HG03064 (cell line): ENCODE data around the gene TSHZ3.

Experiments
- ATAC-seq: cut with Tn5 transposase; IDR thresholded peaks from one replicate; pipeline ENCODE4 v1.9.1; 2021; ENCODE audit warnings: low read depth; ENCODE audit not compliant: unreplicated experiment

Gene TSHZ3

GRCh38 chr19:31338069-31338776 is 11.0 kb downstream of the TSHZ3 start:
- no peak for ATAC-seq

DNA sequence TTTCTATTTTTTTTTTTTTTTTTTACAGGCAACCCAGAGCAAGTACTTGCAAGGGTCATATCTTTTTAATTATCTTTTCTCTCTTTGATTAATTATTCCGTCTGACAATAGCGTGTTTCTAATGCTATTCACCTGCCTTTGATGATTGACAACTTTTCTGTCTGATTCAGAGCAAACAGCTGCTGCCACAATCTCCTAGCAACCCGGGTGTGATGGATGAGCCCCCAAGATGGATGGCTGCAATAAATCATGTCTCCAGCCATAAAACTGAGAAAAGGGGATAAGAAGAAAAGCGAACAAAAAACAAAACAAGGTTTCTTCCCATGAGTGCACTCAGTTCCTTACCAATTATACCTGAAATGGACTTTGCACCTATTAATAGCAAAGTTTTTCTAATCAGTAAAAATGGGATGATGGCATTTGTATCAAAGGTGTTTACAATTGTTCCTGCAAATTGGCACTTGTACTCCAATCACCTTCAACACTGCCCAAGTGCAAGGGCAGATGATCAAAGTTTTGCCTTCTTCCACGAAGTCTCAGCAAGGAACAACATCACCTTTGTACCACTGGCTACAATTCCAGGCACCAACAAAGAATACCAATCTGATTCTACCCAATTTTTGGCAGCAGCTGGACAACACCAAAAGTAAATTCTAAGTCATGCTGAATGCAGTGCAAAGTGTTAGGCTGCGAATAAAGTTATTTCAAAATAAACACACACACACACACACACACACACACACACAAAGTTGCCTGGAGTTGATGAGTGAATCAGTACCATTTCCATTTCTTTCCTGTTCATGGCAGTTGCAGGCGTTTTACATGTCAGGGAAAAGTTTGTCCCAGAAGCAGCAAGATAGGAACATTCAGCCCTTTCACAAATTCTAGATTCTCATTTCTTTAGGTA is 12.0 kb downstream of the TSHZ3 start:
- ATAC-seq, result no peak

DNA sequence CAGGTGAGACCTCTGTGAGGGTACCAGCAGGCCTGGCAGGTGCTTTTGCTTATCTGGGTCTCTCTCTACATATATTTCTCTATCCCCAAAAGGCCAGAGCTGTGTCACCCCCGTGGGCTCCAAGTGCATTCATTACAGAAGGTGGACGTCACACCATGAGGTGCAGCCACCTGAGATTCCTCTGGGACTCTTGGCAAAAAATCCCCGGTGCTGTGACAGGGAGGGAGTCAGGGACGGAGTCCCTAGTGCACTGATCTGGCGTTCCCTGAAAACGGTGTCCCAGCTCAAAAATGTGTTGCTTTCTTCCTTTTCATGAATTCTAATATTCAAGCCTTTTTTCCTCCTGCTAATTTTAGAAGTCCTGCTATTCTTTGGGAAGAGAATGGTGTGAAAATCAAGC is 13.5 kb downstream of the TSHZ3 start:
- no peak for ATAC-seq

DNA sequence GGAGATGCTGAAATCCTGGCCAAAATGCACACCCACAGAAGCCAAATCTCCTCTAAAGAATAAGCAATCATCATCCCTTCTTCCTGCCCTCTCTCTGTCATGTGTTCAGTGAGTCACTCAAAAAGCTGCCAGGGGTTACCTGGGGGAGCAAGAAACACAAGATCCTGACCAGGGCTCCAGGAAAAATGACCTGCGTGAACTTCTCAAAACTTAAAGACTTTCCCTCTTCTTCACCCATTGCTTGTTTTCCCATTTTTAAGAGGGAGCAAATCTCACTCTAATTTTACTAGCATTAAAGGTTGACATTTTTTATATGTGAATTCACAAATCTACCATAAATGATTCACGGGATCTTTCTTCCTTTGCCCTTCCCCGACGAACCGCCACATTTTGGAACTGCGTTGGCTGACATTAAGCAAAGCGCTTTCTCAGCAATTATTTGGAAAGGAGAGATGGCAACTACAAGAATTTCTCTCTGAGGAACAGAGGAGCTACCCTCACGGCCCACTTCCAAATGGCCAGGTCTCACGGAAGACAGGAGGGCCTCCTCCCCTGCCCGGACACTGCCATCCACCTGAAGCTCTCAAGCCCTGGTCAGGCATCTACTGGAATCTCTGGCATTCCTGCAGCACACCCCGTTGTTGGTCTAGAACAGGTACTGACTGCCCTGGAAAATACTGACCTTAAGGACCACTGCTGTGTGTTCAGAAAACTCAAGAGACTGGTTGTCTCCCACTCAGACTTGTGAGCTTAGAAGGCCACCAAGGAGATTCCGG is 14.2 kb downstream of the TSHZ3 start:
- ATAC-seq, result no peak

DNA sequence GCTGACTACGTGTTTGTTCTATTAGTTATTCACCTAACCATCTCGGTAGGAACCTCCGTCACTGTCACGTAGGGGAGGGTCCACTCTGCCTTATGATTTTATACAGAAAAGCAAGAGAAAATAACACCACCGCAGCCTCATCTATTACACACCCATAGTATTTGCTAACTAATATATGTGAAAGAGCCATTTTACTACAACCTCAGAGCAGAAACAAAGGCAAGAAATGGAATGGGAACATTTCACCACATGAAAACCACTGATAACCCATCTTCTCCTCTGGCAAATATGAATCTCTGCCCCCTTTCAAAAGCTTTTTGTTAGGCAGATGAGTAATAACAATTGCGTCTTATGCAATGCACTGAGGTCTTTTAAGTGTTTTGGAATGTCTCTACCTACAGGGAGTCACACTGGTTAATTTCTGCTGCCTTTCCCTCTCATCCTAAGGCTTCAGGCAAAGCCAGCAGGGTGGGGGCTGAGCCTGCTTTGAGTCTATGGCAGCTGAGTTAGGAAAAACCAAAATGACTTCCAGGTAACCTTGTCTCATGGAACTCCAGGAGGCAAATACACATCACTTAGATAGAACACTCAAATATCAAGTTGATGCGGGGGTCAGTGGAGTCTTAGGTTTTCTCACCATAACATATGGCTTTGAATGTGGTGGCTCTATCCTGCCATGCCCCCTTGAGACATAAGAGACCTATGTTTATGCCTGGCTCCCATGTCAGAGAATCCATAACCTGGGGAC is 15.0 kb downstream of the TSHZ3 start:
- no peak for ATAC-seq

DNA sequence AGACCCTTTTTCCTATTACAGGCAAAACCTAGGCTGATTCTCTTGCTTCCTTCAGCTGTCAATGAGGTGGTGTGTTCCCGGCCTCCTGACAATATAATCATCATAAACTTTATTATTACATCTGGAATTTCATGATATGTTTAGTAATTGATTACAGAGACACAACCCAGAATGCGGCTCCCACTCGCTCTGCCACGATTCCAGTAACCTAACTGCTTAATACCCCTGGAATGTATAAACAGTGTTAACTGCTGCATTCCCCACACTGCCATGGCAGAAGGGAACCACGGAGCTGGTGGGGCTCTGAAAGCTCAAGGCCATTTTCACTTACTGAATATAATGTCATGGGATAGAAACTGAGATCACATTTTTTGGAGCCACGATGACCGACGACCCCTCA is 17.1 kb downstream of the TSHZ3 start:
- no peak for ATAC-seq

DNA sequence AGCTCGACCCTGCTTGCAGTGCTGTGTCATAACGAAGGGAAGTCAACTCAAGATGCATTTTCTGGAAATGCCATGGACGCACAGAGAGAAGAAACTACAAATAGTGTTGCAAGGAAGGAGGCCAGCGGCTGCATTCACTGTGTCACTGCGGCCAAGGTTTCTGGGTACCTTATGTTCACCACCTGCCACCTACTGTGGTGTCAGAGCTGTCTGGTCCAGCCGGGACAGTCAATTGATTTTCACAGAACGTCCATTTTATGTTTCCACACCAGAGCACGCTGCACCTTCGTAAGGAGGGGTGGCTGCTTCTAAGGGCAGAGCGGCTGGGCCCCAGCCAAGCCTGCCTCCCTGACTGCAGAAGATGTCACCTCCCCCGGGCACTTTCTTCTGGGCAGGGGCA is 17.7 kb downstream of the TSHZ3 start:
- no peak for ATAC-seq

- no peak for ATAC-seq
These were observed 18.5 kb downstream of the TSHZ3 start for GRCh38 chr19:31330761-31331160.

DNA sequence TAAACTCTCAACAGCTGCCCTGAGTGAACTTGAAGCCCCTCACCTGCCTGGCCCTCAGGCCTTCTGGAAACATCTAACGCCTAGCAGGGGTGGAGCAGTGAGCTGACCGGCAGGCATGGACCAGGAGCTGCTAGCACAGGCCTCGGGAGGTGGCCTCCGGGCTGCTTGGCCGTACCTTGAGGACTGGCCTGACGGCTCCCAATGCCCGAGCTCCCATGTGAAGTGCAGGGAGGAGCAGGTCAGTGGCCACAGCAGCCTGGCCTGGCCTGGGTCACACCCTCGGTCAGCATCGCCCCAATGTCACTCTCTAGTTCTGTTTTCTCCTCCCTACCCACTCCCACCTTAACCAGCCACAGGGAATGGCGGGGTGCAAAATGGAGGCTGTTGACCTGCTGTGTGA is 19.0 kb downstream of the TSHZ3 start:
- ATAC-seq, result no peak

DNA sequence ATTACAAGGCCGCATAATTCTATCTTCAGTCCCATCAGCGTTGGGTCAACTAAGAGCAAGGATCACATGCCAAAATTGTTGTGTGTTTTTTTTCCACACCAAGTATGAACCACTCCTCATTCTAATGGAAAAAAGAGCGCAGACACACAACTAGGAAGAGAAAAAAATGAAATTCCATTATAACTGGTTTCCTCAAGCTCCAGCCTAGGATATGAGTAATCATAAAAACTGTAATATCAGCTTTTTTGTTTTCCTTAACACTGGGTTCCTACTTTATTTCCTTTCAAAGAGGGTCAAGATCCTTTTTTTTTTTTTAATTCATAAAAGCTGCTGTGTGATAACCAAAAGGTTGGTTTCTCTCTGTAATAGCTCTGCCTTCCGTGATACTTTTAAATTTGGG is 19.4 kb downstream of the TSHZ3 start:
- ATAC-seq, result no peak

GRCh38 chr19:31328238-31328637 is 21.0 kb downstream of the TSHZ3 start:
- no peak for ATAC-seq

DNA sequence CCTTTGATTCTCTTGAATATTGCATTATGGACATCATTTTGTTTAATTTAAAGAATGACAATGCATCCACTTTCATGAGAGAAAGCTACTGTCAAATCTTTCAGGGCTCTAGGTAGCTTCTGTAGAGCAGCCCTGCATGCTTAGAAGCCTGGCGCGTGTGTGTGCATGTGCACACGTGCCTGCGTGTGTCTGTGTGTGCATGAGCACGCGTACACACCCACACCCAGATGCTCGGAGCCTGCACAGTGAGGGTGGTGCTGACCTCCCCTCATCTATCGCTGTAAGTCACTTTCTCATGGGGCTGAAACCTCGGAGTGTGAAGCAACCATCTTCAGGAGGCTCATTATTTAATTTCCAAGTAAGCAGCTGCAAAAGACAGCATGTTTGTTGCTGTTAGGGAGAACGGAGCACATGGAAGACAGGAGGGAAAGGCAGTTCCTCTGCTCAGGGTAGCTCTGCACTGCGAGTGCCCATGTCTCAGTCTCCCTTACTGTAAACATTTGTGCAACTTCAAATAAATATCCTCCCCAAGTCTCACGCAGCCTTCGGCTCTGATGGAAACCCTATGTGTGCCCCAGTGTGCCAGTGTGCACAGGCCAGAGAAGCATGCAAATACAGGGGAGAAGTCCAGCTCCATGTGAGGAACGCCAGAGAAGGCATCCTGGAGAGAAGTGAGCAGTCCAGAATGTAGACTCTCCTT is 22.8 kb downstream of the TSHZ3 start:
- no peak for ATAC-seq

DNA sequence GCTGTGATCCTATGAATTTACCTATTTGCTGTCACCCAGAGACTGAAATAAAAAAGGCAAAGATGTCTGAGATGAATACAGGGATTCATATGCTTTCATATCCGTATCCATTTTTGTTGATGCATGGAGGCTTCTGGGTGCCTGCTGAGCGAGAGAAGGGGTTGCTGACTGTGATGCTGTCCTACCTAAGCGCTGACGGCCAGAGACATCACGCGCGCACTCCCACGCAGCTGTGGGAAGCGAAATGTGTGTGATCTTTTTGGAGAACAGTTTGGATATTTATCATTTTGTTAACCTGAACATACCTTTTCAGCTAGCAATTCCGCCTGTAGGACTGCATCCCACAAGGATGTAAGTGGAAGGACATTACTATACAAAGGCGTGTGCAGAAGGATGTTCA is 23.9 kb downstream of the TSHZ3 start:
- no peak for ATAC-seq

DNA sequence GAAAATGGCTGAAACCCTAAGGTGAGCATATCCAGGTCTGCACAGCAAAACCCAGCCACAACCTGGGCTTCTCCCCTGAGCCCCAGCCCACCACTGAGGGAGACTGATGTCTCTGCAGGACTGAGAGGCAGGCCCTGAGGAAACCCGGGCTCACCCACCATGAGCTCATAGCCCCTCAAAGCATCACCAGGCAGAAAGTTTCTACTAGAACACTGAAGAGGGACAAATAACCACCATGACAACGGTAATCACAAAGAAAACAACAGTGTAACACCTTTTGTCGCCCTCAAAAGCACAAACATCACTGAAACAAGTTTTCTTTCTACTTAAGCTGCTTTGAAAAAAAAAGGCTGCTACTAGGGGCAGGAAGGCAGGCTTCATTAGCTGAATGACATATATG is 29.8 kb downstream of the TSHZ3 start:
- no peak for ATAC-seq

DNA sequence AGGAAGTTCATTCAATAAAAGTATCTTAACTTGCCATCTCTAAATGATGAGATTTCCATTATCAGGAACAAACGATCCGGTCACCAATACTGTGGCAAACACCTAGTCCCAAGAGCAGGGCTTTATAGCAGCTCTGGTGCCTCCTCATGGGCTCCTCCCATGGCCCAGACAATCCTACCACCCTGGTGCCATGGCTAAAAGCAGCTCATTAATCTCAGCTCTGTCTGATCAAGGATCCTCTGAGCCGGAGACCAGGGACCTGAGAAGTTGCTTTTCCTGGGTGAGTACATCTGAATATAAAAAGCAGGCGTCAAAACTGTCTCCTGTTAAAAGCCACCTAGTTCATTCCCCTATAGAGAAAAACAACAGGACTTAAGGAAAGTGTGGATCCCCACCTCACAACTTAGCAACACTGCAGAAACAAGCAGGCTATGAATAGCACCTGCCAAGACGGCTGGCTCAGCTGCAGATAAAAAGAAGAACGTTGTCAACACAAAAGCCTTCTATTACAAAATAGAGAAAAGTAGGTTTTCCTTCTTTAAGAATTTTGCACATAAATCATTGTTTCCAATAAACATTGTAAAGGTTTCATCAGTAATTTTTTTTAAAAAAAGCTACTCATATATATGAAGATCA is 30.3 kb downstream of the TSHZ3 start:
- no peak for ATAC-seq

GRCh38 chr19:31317570-31317969 is 31.7 kb downstream of the TSHZ3 start:
- ATAC-seq, result no peak

DNA sequence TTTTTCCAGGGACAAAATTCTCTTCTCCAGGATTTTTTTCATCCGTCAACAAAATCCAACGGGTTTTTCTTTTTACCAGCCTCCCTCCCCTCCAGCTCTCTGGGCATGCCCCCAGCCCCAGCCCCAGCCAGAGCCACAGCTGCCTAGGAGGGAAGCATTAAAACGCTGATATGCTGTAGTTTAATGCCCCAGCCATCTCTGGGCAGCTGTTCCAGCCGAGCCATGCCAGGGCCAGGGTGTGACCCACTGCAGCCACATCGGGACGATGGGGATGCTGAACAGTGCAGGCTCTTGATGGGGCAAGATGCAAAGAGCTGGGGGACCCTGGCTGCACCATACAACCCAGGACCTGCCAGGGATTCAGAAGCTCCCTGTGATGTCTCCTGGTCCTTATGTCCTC is 32.1 kb downstream of the TSHZ3 start:
- ATAC-seq, result no peak

GRCh38 chr19:31316201-31316951 is 32.9 kb downstream of the TSHZ3 start:
- ATAC-seq, result no peak

- ATAC-seq, result no peak
These were observed 33.6 kb downstream of the TSHZ3 start for GRCh38 chr19:31315652-31316051.
